ENCODE results near the gene WASHC2A. TPM values are rescaled to one million over a fixed set of nuclear protein-coding genes. Genes with fewer than 3 reads are reported as not detected.

The WASHC2A gene
- total RNA-seq, 1 experiment from 2014 or later: 27.9 TPM

DNA sequence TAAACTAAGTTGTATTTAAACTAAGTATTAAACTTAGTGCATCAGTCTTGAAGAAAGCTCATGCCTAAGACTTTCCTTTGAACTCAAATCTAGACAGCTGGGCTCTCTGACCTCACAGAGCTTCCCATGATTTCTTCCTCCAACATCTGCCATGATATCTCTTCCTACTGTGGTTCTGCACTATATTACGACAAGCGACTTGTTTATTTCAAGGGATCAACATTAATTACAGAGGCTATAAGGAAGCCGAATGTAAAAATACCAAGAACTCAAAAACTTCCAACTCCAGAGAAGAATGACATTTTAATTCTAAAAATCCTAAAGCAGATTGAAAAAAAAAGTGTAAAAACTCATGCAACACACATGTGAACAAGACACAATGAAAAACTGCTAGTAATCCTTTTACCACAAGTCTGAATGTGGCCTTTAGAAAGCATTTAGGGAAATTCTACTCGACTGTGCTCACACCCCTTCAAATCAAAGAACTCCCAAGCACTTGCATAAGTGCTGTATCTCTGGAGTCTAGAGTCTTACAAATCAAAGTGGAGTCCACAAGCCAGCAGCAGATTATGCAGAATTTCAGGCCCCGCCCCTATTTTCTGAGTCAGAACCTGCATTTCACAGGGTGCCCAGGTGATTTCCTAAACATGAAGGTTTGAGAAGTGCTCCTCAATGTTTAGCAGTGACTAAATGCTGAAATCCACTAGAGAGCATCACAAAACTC is 22.7 kb upstream of the WASHC2A start:
- Mint-ChIP-seq H3K4me1 (no peaks in the 10 kb centered on the region), H3K4me3 (no peak overlapping the region), H3K9me3 (no peaks in the 10 kb centered on the region), H3K36me3 (no peaks in the 10 kb centered on the region), H3K27ac (no peak overlapping the region), H3K27me3 (ENCODE audit: low read depth) (no peaks in the 10 kb centered on the region; the same call in 1 of the 2 replicates)
- no peak for DNase-seq (ENCODE audit: low spot score)
- ChIA-PET CTCF (no interaction called here), POLR2A (interaction anchor here (0.7 kb wide), 1 partner anchor 157 kb away, joined by 4 read pairs; no protein-coding TSS in a partner anchor)
- no peak for ATAC-seq
- TF ChIP-seq NR3C1 (CRISPR knock-in tag; conservative IDR thresholded peaks at IDR 0.05; ENCODE audit: low read depth) (no peak), PRRX2 (CRISPR knock-in tag; IDR thresholded peaks at IDR 0.05) (no peak), MLX (CRISPR knock-in tag; IDR thresholded peaks at IDR 0.05) (no peak), TEAD4 (CRISPR knock-in tag; IDR thresholded peaks at IDR 0.05) (no peak), ZNF138 (CRISPR knock-in tag; conservative IDR thresholded peaks at IDR 0.05) (no peak), TCF7 (CRISPR knock-in tag; IDR thresholded peaks at IDR 0.05; ENCODE audit: low read depth) (no peak), ZNF232 (CRISPR knock-in tag; IDR thresholded peaks at IDR 0.05) (no peak), CTCF (IDR thresholded peaks at IDR 0.05) (no peak), EMX1 (CRISPR knock-in tag; IDR thresholded peaks at IDR 0.05) (no peak), PREB (CRISPR knock-in tag; IDR thresholded peaks at IDR 0.05; ENCODE audit: borderline replicate concordance) (no peak), IRF2 (CRISPR knock-in tag; IDR thresholded peaks at IDR 0.05; ENCODE audit: borderline replicate concordance, low read depth) (no peak), ZNF317 (CRISPR knock-in tag; IDR thresholded peaks at IDR 0.05; ENCODE audit: borderline replicate concordance, low read depth) (no peak), SP1 (CRISPR knock-in tag; conservative IDR thresholded peaks at IDR 0.05) (no peak), ZNF396 (CRISPR knock-in tag; IDR thresholded peaks at IDR 0.05; ENCODE audit: borderline replicate concordance) (no peak)
- TF ChIP-seq, protein P1, sequence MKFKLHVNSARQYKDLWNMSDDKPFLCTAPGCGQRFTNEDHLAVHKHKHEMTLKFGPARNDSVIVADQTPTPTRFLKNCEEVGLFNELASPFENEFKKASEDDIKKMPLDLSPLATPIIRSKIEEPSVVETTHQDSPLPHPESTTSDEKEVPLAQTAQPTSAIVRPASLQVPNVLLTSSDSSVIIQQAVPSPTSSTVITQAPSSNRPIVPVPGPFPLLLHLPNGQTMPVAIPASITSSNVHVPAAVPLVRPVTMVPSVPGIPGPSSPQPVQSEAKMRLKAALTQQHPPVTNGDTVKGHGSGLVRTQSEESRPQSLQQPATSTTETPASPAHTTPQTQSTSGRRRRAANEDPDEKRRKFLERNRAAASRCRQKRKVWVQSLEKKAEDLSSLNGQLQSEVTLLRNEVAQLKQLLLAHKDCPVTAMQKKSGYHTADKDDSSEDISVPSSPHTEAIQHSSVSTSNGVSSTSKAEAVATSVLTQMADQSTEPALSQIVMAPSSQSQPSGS (CRISPR knock-in tag; IDR thresholded peaks at IDR 0.05; ENCODE audit: borderline replicate concordance, low read depth): no peak
- TF ChIP-seq, protein P2, sequence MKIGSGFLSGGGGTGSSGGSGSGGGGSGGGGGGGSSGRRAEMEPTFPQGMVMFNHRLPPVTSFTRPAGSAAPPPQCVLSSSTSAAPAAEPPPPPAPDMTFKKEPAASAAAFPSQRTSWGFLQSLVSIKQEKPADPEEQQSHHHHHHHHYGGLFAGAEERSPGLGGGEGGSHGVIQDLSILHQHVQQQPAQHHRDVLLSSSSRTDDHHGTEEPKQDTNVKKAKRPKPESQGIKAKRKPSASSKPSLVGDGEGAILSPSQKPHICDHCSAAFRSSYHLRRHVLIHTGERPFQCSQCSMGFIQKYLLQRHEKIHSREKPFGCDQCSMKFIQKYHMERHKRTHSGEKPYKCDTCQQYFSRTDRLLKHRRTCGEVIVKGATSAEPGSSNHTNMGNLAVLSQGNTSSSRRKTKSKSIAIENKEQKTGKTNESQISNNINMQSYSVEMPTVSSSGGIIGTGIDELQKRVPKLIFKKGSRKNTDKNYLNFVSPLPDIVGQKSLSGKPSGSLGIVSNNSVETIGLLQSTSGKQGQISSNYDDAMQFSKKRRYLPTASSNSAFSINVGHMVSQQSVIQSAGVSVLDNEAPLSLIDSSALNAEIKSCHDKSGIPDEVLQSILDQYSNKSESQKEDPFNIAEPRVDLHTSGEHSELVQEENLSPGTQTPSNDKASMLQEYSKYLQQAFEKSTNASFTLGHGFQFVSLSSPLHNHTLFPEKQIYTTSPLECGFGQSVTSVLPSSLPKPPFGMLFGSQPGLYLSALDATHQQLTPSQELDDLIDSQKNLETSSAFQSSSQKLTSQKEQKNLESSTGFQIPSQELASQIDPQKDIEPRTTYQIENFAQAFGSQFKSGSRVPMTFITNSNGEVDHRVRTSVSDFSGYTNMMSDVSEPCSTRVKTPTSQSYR (CRISPR knock-in tag; IDR thresholded peaks at IDR 0.05): no peak
- TF ChIP-seq, protein P3, sequence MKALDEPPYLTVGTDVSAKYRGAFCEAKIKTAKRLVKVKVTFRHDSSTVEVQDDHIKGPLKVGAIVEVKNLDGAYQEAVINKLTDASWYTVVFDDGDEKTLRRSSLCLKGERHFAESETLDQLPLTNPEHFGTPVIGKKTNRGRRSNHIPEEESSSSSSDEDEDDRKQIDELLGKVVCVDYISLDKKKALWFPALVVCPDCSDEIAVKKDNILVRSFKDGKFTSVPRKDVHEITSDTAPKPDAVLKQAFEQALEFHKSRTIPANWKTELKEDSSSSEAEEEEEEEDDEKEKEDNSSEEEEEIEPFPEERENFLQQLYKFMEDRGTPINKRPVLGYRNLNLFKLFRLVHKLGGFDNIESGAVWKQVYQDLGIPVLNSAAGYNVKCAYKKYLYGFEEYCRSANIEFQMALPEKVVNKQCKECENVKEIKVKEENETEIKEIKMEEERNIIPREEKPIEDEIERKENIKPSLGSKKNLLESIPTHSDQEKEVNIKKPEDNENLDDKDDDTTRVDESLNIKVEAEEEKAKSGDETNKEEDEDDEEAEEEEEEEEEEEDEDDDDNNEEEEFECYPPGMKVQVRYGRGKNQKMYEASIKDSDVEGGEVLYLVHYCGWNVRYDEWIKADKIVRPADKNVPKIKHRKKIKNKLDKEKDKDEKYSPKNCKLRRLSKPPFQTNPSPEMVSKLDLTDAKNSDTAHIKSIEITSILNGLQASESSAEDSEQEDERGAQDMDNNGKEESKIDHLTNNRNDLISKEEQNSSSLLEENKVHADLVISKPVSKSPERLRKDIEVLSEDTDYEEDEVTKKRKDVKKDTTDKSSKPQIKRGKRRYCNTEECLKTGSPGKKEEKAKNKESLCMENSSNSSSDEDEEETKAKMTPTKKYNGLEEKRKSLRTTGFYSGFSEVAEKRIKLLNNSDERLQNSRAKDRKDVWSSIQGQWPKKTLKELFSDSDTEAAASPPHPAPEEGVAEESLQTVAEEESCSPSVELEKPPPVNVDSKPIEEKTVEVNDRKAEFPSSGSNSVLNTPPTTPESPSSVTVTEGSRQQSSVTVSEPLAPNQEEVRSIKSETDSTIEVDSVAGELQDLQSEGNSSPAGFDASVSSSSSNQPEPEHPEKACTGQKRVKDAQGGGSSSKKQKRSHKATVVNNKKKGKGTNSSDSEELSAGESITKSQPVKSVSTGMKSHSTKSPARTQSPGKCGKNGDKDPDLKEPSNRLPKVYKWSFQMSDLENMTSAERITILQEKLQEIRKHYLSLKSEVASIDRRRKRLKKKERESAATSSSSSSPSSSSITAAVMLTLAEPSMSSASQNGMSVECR (CRISPR knock-in tag; IDR thresholded peaks at IDR 0.05; ENCODE audit: borderline replicate concordance): no peak
- TF ChIP-seq, protein P4, sequence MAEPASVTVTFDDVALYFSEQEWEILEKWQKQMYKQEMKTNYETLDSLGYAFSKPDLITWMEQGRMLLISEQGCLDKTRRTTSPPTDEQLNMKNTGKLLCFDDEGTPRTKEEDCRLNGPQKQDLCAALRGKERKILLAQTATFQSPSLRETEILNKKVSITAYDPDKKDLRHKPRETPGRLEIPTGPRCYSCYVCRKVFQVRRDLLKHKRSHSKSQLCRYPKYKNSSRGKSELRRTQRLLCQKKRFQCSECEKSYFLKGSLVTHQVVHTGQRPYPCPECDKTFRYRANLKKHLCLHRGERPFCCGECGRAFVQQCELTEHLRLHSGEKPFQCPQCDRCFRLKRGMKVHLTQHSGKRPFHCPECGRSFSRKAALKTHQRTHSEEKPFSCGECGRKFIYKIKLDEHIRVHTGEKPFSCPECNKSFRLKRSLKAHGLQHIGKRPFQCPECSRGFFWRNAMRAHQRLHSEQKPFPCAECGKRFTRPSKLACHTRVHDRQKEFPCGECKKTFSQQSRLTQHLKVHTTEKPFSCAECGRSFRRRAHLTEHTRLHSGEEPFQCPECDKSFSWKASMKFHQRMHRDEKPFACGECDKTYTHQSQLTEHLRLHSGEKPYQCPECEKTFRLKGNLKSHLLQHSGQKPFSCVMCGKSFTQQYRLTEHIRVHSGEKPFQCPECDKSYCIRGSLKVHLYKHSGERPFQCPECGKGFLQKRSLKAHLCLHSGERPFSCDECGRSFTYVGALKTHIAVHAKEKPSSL (CRISPR knock-in tag; conservative IDR thresholded peaks at IDR 0.05): no peak
- TF ChIP-seq, protein P5, sequence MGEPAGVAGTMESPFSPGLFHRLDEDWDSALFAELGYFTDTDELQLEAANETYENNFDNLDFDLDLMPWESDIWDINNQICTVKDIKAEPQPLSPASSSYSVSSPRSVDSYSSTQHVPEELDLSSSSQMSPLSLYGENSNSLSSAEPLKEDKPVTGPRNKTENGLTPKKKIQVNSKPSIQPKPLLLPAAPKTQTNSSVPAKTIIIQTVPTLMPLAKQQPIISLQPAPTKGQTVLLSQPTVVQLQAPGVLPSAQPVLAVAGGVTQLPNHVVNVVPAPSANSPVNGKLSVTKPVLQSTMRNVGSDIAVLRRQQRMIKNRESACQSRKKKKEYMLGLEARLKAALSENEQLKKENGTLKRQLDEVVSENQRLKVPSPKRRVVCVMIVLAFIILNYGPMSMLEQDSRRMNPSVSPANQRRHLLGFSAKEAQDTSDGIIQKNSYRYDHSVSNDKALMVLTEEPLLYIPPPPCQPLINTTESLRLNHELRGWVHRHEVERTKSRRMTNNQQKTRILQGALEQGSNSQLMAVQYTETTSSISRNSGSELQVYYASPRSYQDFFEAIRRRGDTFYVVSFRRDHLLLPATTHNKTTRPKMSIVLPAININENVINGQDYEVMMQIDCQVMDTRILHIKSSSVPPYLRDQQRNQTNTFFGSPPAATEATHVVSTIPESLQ (CRISPR knock-in tag; IDR thresholded peaks at IDR 0.05): no peak

Data from WTC11 (cell line).